ENCODE measurements around the gene PARP2.
"Not testable (repeated sequence)": the region's sequence is repeated elsewhere in the genome, so short reads cannot be mapped to it uniquely, and the experiment has no call there.

PARP2 gene

DNA sequence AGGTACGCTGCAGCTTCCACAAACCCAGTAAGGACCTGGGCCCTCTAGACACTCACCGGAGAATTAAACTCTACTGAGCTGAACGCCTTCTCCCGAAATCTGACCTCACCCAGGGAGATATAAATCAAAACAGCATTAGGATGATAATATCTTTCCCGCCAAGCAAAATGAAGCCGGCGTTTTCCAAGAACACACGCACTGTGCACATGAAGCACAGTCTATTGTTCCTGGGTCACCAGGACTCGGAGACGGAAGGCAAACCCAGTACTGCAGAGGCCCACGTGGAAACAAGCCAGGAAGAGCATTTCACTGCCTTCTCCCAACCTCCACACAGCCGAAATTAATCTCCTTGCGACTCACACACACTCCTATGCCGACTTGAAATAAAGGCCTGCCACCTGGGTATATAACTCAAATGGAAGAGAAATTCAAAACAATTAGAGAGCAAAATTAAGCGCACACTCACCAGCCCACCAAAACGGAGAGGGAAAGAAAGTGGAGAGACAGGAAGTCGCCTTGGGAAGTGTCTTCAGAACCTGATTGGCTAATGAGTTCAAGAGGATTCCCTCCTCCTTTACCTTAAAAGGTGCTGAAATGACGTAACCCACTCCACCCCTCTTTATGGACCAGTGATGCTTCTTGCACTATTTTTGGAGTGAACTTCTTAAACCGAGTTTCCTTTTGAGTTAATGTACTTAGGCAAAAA, 10.5 kb upstream of the PARP2 start, which contains the start of gene CCNB1IP1:
TSS of gene CCNB1IP1 (minus strand) at position 492 of the 706 bp plus-strand sequence. CDS start 16,756 bp downstream, outside the sequence.
- H3K4me3 Mint-ChIP-seq: peak within 1 kb of the TSS; percentile 100
- H3K27ac Mint-ChIP-seq: peak within 1 kb of the TSS; percentile 98
- no peaks in the 10 kb centered on the region for H3K9me3 Mint-ChIP-seq
- peaks cover 52% of the 10 kb centered on the region for H3K4me1 Mint-ChIP-seq (ENCODE audit: low read depth)
- H3K27me3 Mint-ChIP-seq: no peaks in the 10 kb centered on the region
- H3K36me3 Mint-ChIP-seq (ENCODE audit: low read depth): peaks cover 48% of the 10 kb centered on the region

GRCh38 chr14:20333494-20333841, 10.0 kb upstream of the PARP2 start:
- Mint-ChIP-seq H3K4me1 (ENCODE audit: low read depth) (peaks cover 48% of the 10 kb centered on the region), H3K4me3 (peak overlapping the region; percentile 100), H3K9me3 (no peaks in the 10 kb centered on the region), H3K27me3 (no peaks in the 10 kb centered on the region), H3K27ac (peak overlapping the region; percentile 98), H3K36me3 (ENCODE audit: low read depth) (peaks cover 44% of the 10 kb centered on the region)

DNA sequence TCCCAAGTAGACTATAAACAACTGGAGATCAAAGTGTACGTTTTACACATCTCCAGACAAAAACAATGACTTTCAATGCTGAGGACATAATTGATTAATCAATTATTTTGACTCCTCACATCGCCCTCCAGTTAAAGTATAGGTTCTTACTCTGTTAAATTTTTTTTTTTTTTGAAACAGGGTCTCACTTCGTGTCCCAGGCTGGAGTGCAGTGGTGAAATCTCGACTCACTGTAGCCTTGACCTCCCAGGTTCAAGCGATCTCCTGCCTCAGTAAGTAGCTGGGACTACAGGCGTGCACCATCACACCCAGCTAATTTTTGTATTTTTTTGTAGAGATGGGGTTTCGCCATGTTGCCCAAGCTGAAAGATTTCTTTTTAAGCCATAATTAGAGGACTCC, 9.4 kb upstream of the PARP2 start:
- Mint-ChIP-seq H3K4me3 (no peak overlapping the region), H3K4me1 (ENCODE audit: low read depth) (peaks cover 43% of the 10 kb centered on the region), H3K27me3 (no peaks in the 10 kb centered on the region), H3K9me3 (no peaks in the 10 kb centered on the region), H3K27ac (no peak overlapping the region), H3K36me3 (ENCODE audit: low read depth) (peaks cover 38% of the 10 kb centered on the region)

DNA sequence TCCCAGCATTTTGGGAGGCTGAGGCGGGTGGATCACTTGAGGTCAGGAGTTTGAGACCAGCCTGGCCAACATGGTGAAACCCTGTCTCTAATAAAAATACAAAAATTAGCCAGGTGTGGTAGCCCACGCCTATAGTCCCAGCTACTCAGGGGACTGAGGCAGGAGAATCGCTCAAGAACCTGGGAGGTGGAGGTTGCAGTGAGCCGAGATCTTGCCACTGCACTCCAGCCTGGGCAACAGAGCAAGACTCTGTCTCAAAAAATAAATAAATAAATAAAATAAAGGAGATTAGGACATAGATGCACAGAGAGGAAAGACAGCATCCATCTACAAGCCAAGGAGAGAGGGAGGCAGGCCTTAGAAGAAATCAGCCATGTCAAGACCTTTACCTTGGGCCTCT, 2.4 kb upstream of the PARP2 start:
- H3K27me3 Mint-ChIP-seq, H3K27ac Mint-ChIP-seq, H3K4me3 Mint-ChIP-seq, H3K9me3 Mint-ChIP-seq: not testable (repeated sequence)
- Mint-ChIP-seq H3K36me3 (ENCODE audit: low read depth) (peaks cover 20% of the 10 kb centered on the region), H3K4me1 (ENCODE audit: low read depth) (peaks cover 24% of the 10 kb centered on the region)

GRCh38 chr14:20341646-20342045, 1.8 kb upstream of the PARP2 start:
- Mint-ChIP-seq H3K4me3 (peak overlapping the region; percentile 95), H3K36me3 (ENCODE audit: low read depth) (peaks cover 24% of the 10 kb centered on the region), H3K4me1 (ENCODE audit: low read depth) (peaks cover 24% of the 10 kb centered on the region), H3K27me3 (no peaks in the 10 kb centered on the region), H3K9me3 (no peaks in the 10 kb centered on the region), H3K27ac (no peak overlapping the region)

GRCh38 chr14:20343862-20344220, 406 bp downstream of the PARP2 start:
- H3K36me3 Mint-ChIP-seq (ENCODE audit: low read depth): peaks cover 33% of the 10 kb centered on the region
- H3K9me3 Mint-ChIP-seq: no peaks in the 10 kb centered on the region
- no peaks in the 10 kb centered on the region for H3K27me3 Mint-ChIP-seq
- H3K4me3 Mint-ChIP-seq: peak overlapping the region; percentile 95
- peak overlapping the region; percentile 92 for H3K27ac Mint-ChIP-seq
- peaks cover 24% of the 10 kb centered on the region for H3K4me1 Mint-ChIP-seq (ENCODE audit: low read depth)

GRCh38 chr14:20345366-20345765, 1.9 kb downstream of the PARP2 start:
- peaks cover 24% of the 10 kb centered on the region for H3K4me1 Mint-ChIP-seq (ENCODE audit: low read depth)
- peaks cover 43% of the 10 kb centered on the region for H3K36me3 Mint-ChIP-seq (ENCODE audit: low read depth)
- H3K4me3 Mint-ChIP-seq: peak overlapping the region; percentile 95
- H3K27ac Mint-ChIP-seq: peak overlapping the region; percentile 43
- no peaks in the 10 kb centered on the region for H3K27me3 Mint-ChIP-seq
- no peaks in the 10 kb centered on the region for H3K9me3 Mint-ChIP-seq

DNA sequence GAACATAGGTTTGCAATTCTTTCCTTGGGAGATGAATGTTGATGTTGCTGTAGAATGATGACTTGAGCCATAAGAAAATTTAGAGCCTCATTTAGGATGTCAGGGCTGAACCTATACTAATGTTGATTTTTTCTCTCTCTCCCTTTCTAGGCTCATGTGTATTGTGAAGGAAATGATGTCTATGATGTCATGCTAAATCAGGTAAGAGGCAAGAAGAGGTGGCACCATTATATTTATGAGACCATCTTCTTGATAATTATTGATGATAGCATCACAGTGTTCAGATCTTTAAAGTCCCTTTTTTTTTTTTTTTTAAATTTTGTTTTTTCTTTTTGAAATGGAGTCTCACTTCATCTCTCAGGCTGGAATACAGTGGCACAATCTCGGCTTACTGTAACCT, 3.3 kb downstream of the PARP2 start:
- H3K27ac Mint-ChIP-seq: no peak overlapping the region
- peaks cover 53% of the 10 kb centered on the region for H3K36me3 Mint-ChIP-seq (ENCODE audit: low read depth)
- H3K4me1 Mint-ChIP-seq (ENCODE audit: low read depth): peaks cover 24% of the 10 kb centered on the region
- H3K27me3 Mint-ChIP-seq: no peaks in the 10 kb centered on the region
- H3K9me3 Mint-ChIP-seq: no peaks in the 10 kb centered on the region
- H3K4me3 Mint-ChIP-seq: no peak overlapping the region

GRCh38 chr14:20347747-20348146, 4.3 kb downstream of the PARP2 start:
- Mint-ChIP-seq H3K27ac (no peak overlapping the region), H3K27me3 (no peaks in the 10 kb centered on the region), H3K4me3 (no peak overlapping the region), H3K36me3 (ENCODE audit: low read depth) (peaks cover 63% of the 10 kb centered on the region), H3K9me3 (no peaks in the 10 kb centered on the region), H3K4me1 (ENCODE audit: low read depth) (peaks cover 24% of the 10 kb centered on the region)

- H3K27me3 Mint-ChIP-seq: no peaks in the 10 kb centered on the region
- peak overlapping the region; percentile 6 for H3K27ac Mint-ChIP-seq
- peaks cover 6% of the 10 kb centered on the region for H3K4me1 Mint-ChIP-seq (ENCODE audit: low read depth)
- no peaks in the 10 kb centered on the region for H3K9me3 Mint-ChIP-seq
- H3K4me3 Mint-ChIP-seq: no peak overlapping the region
- peaks cover 66% of the 10 kb centered on the region for H3K36me3 Mint-ChIP-seq (ENCODE audit: low read depth)
Measured at GRCh38 chr14:20350282-20350681, 6.8 kb downstream of the PARP2 start.

DNA sequence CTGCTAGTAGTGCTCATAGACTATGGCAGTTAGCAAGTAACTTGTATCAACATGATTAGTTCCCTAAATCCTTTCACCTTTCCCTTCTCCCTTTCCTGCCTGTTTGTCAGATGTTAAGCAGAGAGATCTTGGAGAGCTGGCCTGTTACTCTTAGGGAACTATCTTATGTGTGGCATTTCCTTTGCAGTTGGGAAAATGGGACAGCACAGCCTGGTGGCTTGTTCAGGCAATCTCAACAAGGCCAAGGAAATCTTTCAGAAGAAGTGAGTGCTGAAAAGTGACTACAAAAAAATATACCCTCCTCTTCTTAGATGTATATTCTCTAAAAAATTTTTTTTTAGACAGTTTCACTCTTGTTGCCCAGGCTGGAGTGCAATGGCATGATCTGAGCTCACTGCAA, 7.4 kb downstream of the PARP2 start:
- Mint-ChIP-seq H3K27ac (no peak overlapping the region), H3K4me3 (no peak overlapping the region), H3K9me3 (no peaks in the 10 kb centered on the region), H3K27me3 (no peaks in the 10 kb centered on the region), H3K36me3 (ENCODE audit: low read depth) (peaks cover 66% of the 10 kb centered on the region), H3K4me1 (ENCODE audit: low read depth) (peaks cover under 1% of the 10 kb centered on the region)

- Mint-ChIP-seq H3K9me3 (no peaks in the 10 kb centered on the region), H3K27ac (no peak overlapping the region), H3K27me3 (no peaks in the 10 kb centered on the region), H3K4me3 (no peak overlapping the region), H3K36me3 (ENCODE audit: low read depth) (peaks cover 76% of the 10 kb centered on the region), H3K4me1 (ENCODE audit: low read depth) (peaks cover 12% of the 10 kb centered on the region)
Measured at GRCh38 chr14:20356422-20356821, 13.0 kb downstream of the PARP2 start.

DNA sequence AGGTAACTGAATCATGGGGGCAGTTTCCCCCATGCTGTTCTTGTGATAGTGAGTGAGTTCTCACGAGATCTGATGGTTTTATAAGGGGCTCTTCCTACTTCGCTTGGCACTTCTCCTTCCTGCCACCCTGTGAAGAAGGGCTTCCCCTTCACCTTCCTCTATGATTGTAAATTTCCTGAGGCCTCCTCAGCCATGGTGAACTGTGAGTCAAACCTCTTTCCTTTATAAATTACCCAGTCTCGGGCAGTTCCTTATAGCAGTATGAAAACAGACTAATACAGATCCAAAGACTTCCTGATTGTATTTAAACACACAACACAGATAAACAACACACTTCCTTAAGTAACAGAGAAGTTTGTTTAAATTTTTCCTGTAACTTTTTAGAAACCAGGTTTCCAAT, 15.0 kb downstream of the PARP2 start:
- peaks cover 12% of the 10 kb centered on the region for H3K4me1 Mint-ChIP-seq (ENCODE audit: low read depth)
- not testable (repeated sequence) for H3K27me3 Mint-ChIP-seq, H3K4me3 Mint-ChIP-seq, H3K9me3 Mint-ChIP-seq
- H3K27ac Mint-ChIP-seq: peak overlapping the region; percentile 51
- H3K36me3 Mint-ChIP-seq (ENCODE audit: low read depth): peaks cover 65% of the 10 kb centered on the region

GRCh38 chr14:20365928-20366327, 22.5 kb downstream of the PARP2 start:
- no peak overlapping the region for H3K4me3 Mint-ChIP-seq

DNA sequence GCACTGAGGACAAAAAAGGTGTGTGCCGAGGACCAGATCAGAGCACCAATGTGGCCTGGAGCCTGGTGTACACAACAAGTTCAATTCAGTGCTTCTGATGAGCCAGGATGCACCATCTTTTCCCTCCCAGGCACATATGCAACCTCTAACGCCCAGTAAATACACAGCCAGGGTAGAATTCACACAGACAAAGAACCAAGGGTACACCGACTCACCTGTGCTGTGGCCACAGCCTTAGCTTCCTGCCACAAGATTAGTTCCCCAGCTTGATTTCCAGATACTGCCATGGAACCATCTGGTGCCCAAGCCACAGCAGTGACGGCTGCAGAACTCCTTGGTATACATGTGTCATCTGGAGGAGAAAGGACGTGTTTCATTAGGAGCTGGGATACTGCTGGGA, 29.4 kb downstream of the PARP2 start:
- H3K4me1 Mint-ChIP-seq (ENCODE audit: low read depth): peaks cover 3% of the 10 kb centered on the region
- no peaks in the 10 kb centered on the region for H3K27me3 Mint-ChIP-seq
- no peak overlapping the region for H3K27ac Mint-ChIP-seq
- H3K4me3 Mint-ChIP-seq: no peak overlapping the region
- H3K36me3 Mint-ChIP-seq (ENCODE audit: low read depth): peaks cover 75% of the 10 kb centered on the region
- H3K9me3 Mint-ChIP-seq: no peaks in the 10 kb centered on the region

More at GRCh38 chr14:20365928-20366327, 22.5 kb downstream of the PARP2 start:
- Mint-ChIP-seq H3K27ac (no peak overlapping the region), H3K4me1 (ENCODE audit: low read depth) (peaks cover 24% of the 10 kb centered on the region), H3K27me3 (no peaks in the 10 kb centered on the region), H3K36me3 (ENCODE audit: low read depth) (peaks cover 60% of the 10 kb centered on the region), H3K9me3 (no peaks in the 10 kb centered on the region)

- Mint-ChIP-seq H3K4me3 (no peak overlapping the region), H3K27me3 (no peaks in the 10 kb centered on the region), H3K27ac (peak overlapping the region; percentile 50), H3K36me3 (ENCODE audit: low read depth) (peaks cover 61% of the 10 kb centered on the region), H3K4me1 (ENCODE audit: low read depth) (no peaks in the 10 kb centered on the region), H3K9me3 (no peaks in the 10 kb centered on the region)
Measured at GRCh38 chr14:20375471-20375870, 32.0 kb downstream of the PARP2 start.

Data from stimulated activated naive CD8-positive, alpha-beta T cell treated with anti-CD3 and anti-CD28 coated beads, Interleukin-15, Interleukin-2, amounts not matched to agents 100 ng/mL and 50 ng/mL, for 24 hours (primary cell).